GM20000 (cell line): ENCODE data around the gene FAM171A1.
A peak's percentile ranks its signal among the peaks of the same experiment; 100 is the strongest.
"Not testable (repeated sequence)": the region's sequence is repeated elsewhere in the genome, so short reads cannot be mapped to it uniquely, and the experiment has no call there.

Experiments
- DNase-seq: peaks from one replicate; pipeline ENCODE4 v3.0.0; 2012; ENCODE audit warnings: low spot score
- CTCF ChIP-seq: IDR thresholded peaks from 2 replicates; pipeline ENCODE4 v1.5.1; 2012; ENCODE audit warnings: mild to moderate bottlenecking, control low read depth; ENCODE audit errors: extremely low read depth, missing control alignments

FAM171A1 gene

GRCh38 chr10:15370856-15371701, at the start of gene FAM171A1:
FAM171A1 (minus strand) TSS chr10:15371289; CDS start chr10:15371052, 237 bp downstream.
- DNase-seq: peak; percentile 83
- peak; percentile 21 for TF ChIP-seq CTCF

DNA sequence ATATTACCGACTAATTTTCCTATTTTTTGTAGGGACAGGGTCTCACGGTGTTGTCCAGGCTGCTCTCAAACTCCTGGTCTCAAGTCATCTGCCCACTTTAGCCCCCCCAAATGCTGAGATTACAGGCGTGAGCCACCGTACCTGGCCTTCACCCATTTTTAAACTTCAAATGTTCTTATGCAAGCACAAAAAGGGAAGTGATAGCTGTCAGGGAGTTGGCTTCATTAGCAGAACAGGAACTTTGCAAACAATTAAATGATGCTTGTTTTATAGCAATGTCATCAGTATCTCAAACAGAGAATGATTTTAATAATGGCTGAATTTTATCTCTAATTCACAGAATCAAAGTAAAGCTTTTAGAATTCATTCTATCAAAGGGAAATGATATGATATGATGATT, 49.8 kb upstream of the FAM171A1 start:
- DNase-seq: no peak

DNA sequence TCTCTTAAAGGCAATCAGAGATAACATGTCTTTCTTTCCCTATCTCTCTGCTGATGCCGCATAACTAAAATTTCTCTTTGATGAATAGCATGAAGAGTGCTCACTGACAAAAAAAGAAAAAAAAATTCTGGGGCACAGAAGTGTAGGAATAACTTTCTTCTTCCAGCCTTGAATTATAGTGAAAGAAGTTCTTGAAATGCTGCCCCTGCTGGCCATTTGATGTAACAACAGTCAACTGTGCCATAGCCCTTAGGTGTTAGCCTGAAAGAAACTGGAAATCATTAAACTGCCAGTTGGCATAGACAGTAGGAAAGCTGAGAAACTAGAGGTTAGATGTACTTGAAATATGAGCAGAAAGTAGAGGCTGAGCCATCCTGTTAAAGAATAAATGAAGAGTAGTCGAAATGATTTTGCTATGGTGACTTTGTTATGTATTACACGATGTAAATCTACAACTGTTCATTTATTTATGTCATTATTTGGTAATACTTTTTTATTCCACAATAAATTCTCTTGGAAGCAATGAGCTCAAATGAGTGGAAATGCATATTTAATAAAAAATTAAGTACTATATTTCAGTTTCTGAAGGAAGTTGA, 48.3 kb upstream of the FAM171A1 start:
- peak; percentile 56 for TF ChIP-seq CTCF
- peak; percentile 49 for DNase-seq

More for the DNA sequence above, 49.8 kb upstream of the FAM171A1 start:
- no peak for TF ChIP-seq CTCF

DNA sequence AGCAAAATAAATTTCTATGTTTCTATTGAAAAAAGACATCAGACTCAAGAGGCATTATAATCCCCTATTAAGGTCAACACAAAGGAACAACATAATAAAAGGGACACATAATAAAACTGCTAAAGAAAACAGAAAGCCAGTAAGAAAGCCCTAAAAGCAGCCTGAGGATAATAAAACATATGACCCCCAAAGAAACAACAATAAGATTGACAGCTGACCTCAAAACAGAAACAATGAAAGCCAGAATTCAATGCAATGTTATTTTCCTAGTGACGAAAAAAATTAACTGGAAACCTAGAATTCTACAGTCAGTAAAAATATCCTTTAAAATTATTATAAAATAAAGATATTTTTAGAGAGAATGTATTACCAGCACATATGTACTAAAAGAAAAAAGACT, 44.9 kb upstream of the FAM171A1 start:
- DNase-seq: no peak
- TF ChIP-seq CTCF: no peak

GRCh38 chr10:15411010-15411409, 39.9 kb upstream of the FAM171A1 start:
- DNase-seq: no peak

GRCh38 chr10:15409350-15409749, 38.3 kb upstream of the FAM171A1 start:
- not testable (repeated sequence) for DNase-seq

More at GRCh38 chr10:15411010-15411409, 39.9 kb upstream of the FAM171A1 start:
- no peak for TF ChIP-seq CTCF

DNA sequence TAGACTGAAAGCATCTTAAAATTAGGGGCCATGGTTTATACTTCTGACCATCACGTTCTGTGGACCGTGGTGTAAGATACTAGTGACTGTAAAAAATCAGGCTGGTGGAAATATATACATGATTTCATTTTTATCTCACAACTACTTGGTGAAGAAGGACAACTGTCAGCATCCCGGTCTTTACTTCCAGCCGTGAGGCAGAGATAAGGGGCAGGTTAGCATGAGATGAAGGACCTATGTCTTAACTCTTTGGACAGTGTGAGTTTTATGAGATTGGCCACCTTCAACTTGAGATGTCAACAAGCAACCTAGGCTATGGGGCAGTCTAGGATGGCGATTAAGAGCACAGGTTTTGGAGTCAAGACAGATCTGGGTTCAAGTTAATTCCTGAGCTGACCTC, 37.5 kb upstream of the FAM171A1 start:
- DNase-seq: no peak
- no peak for TF ChIP-seq CTCF
